Activated T-helper 9 cell treated with anti-CD3 and anti-CD28 coated beads, Interleukin-2, amount 50 U/mL, for 16 hours (primary cell): ENCODE data around the gene NPAS2.

Experiments used
- DNase-seq: peaks from one replicate; pipeline ENCODE4 v3.0.0-alpha.2; 2020; ENCODE audit warnings: low read depth

The NPAS2 gene

GRCh38 chr2:100853909-100854810, 34.2 kb downstream of the NPAS2 start:
- no peak for DNase-seq

DNA sequence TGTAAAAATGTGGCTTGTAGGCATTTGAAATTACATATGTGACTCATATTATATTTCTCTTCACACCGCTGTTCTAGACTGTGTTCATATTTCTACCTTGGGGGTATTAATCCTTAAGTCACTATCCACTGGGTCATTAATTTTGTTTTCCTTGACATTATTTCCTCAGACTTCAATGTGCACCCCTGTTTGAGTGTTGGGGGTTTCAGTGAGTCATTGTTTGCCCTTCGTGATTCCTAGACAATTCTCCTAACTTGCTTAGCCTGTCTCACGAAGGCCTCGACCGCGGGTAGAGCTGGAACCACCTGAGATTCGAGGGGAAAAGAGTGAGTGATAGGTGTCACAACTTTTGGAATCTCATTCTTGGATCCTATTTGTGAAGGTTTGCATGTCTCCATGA, 35.1 kb downstream of the NPAS2 start:
- no peak for DNase-seq

GRCh38 chr2:100855606-100856005, 35.7 kb downstream of the NPAS2 start:
- no peak for DNase-seq

DNA sequence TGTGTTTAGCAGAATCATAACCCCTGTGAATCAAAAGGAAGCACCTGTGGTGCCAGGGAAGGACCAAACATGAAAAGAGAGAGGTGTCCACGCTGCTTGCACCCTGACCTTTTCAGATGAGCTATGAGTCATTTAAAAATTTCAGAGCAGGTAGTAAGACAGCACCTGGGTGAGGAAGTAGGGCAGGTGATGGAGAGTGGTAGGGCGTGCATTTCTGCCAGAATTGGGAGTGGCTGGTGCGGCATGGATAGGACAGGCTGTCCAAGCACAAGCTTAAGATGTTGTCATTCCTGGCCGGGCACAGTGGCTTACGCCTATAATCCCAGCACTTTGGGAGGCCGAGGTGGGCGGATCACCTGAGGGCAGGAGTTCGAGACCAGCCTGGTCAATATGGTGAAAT, 36.8 kb downstream of the NPAS2 start:
- no peak for DNase-seq

DNA sequence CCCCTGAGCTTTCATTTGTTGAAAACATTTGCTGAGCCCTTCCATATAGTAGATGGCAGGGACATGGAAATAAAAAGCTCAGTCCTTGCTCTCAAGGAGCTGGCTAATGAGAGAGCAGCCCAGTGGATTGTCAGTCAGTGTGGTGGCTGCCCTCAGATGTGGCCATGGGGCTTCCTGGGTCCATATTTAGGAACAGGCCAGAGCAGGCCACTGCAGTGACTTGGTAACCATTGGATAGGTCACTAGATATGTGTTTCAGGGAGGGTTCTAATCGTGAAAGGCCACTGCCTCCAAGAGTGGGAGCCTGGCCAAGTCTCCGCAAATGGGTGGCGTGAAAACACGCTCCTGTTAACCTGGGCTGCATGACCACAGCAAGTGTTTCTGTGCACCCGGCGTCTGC, 37.4 kb downstream of the NPAS2 start:
- DNase-seq: no peak

DNA sequence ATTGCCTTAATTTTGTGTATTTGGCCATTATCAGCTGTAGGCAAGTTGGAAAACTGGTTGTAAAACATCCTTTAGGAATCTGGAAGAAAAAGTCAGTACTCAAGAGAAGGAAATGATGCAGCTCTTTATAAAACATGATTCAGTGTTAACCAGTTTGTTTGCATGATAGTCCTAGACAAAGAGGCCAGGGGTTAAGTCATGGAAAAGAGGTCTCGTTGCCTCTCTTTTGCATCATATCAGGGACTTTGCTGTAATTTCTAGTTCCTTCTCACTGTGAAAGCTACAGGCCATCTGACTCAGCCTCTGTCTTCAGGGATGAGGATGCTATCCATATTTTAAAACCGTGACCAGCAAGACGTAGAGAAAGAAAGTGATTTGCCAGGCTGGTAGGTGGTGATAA, 38.0 kb downstream of the NPAS2 start:
- no peak for DNase-seq

GRCh38 chr2:100859902-100860301, 40.0 kb downstream of the NPAS2 start:
- DNase-seq: no peak

DNA sequence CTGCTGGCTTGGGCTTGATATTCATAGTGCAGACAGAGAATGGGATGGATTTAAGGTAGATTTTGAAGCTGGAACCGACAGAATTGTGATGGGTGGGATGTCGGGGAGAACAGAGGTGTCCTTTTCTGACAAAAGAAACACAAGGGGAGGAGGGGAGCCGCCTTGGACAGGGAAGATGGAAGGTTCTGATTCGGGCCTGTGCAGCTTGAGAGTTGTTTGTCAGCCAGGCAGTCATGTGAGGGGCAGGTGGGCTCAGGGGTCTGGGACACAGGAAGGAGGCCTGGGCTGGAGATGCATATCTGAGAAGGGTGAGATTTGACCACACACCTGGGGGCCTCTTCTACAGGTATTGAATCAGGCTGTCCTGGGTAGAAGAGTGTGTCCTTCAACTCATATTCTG, 41.4 kb downstream of the NPAS2 start:
- DNase-seq: no peak

DNA sequence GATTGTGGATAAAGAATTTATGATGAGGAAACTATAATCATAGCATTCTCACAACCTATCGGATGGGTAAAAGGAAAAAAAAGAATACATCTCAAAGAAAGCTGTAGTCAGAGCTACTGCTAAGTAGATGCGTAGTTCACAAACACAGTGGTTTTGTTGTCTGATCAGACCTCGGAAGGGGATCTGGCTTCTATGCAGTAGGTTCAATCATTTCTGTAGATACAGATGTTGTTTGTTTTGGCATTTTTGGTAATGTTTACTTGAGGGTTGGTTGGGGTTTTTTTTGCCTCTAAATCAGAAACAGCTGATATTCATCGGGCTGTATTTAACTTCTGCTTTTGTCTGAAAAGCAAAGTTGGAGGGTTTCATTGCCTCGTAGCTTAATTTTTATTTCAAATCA, 42.1 kb downstream of the NPAS2 start:
- no peak for DNase-seq

GRCh38 chr2:100865816-100866460, 46.0 kb downstream of the NPAS2 start:
- DNase-seq: no peak

DNA sequence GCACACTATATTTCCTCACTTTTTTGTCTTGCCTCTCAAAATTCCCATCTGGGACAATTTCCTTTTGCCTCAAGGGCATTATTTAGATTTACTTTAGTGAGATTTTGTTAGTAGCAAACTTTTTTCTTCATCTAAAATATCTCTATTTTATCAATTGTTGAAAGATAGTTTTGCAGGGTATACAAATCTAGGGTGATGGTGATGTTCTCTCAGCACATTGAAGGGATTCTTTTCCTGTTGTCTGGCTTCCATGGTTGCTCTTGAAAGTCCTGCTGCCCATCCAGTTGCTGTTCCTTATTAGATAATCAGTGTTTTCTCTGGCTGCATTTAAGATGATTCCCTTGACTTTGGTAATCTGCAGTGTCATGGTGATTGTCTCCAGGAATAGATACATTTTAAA, 48.1 kb downstream of the NPAS2 start:
- no peak for DNase-seq

- DNase-seq: no peak
Measured at GRCh38 chr2:100869120-100869519, 49.2 kb downstream of the NPAS2 start.

DNA sequence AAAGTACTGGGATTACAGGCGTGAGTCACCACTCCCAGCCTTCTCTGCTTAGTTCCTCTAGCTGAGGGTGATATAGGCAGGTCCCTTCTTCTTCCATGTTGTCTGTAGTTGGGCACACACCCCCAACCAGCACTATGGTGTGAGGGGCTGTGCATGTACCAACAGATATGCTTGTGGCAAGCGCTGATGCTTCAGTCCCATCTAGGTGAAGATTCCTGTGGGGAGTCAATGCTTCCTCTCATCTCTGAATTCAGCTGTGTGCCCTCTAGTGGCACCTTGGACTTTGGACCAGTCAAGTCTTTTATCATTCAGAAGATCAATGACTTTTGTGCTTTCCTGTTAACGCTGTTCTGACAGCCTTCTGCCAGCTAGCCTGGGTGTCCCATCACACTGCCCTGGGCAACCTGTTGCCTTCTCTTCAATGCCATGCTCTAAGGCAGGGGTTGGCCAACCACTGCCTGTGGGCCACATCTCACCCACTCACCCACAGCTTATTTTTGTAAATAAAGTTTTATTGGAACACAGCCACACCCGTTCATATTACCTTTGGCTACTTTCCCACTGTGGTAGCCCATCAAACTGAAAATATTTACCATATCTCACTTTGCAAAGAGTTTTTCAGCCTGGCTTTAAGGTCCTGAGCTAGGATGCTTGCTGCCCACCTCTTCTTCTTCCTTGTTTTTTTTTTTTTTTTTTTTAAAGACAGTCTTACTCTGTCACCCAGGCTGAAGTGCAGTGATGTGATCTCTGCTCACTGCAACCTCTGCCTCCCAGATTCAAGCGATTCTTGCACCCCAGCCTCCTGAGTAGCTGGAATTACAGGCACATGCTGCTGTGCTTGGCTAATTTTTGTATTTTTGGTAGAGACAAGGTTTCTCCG, 51.0 kb downstream of the NPAS2 start:
- no peak for DNase-seq

DNA sequence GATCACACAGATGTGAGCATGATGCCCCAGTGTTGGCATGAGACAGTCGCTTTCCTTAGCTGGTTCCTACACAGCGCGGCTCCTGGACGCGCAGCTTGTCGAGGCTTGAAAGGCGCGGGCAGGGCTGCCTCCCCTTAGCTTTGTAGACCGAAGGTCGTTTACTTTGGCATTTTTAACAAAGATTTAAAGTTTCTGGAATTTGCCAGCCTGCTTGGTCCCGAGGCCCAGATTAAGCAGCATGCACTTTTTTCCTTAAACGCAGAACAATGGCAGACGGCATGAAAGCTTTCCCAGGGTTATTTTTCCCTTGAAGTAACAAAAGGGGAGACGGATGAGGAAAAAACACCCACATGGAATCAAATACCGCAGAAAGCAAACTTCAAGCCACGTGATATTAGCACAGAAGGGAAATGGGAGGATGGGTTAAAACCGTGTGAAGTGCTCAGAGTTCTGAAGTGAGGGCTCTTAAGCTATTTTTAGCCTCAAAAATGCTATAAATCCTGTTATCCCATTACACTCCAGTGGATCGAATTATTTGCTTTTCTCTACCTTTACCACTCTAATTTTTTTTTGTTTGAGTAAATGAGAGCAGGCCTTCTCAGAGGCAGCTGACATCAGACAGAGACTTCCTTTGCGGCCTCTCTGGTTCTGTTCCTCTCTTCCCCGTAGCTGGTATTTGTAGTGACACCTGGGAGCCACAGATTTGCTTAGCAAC, 55.7 kb downstream of the NPAS2 start:
- DNase-seq: no peak

DNA sequence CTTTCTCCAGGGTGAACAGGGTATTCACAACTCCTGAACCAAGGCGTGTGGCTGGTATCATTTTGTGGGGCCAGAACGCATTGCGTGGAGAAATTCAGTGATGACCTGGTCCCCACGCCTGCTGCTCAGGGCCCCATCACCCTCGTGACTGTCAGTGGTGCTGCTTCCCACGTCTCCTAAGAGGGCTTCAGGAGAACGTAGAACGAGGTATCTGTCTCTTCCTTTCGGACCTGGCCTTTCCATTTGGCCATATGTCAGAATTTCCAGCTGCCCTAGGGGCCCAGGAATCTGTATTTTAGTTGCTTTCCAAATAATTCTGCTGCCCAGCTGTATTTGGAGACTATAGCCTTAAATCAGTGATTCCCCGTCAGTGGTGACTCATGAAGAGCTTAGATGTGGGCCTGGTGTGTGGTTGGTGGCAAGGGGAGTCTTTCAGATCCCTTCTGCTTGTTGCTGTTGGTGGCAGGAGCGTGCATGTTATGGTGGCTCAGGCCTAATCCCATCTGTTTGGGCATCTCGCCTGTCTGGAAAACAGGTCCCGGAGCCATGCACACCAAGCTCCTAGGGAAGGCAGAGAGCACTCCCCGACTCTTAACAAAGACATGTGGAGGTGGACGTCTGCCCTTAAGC, 56.4 kb downstream of the NPAS2 start:
- no peak for DNase-seq

DNA sequence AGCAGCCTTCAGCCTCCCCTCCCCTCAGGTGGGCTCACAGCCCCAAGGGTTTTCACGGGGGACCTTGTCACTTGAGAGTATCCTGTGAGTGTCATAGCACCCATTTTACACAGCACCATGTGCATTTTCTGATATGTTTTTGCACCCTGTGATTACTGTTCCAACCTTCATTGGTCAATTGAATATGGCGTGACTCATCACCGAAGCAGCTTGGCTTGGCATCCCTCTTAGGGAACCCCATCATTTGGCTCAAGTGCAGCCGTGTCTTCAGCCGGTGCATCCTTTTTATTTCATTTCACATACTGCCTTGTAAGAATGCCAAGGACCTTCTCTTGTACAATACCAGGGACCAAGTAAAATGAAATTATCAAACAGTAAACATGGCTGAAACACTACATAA, 57.6 kb downstream of the NPAS2 start:
- no peak for DNase-seq

DNA sequence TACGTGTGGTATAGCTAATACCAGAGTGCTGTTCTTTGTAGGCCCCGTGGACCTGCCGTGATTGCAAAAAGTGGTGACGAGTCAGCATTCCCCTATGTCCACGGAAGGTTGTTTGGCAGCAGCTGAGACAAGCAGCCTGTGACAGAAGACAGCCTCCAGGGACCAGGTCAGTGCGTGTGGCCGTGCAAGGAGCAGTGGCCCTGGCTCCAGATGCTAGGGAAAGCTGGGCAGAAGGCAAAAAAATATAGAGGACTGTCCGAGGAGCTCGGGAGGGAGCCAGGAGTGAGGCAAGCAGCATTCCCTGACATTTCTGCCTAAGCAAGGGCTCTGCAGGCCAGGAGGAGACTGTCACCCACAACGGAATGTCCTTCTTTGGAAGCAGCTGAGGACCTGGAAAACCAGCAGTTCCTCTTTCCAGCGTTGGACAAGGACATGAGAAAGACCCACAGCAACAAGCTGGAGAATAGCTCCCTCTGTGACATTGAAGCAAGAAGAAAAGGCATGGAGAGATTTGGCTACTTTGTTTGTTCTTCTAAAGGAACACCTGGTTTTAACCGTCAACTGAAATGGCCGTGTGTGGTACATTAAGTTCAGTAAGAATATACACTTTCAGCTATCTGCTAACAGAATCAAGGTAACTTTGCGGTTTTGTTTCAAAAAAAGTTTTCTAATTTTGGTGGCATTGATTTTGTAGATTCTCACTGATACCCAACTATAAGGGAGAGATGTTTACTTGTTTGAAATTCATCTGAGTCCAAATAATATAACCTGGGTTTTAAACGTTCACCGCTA, 58.3 kb downstream of the NPAS2 start:
- no peak for DNase-seq

GRCh38 chr2:100879296-100879695, 59.4 kb downstream of the NPAS2 start:
- no peak for DNase-seq

DNA sequence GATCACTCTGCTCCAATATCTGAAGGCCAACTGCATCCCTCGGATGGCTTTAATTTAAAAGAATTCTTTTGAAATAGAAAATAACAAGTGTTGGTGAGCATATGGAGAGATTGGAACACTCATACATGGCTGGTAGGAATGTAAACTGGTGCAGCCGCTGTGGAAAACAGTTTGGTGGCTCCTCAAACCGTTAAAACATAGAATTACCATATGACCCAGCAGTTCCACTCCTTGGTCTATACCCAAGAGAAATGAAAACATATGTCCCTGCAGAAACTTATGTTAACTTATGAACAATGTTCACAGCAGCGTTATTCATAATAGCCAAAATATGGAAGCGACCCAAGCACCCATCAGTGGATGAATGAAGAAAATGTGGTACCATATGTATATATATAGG, 60.1 kb downstream of the NPAS2 start:
- DNase-seq: no peak

DNA sequence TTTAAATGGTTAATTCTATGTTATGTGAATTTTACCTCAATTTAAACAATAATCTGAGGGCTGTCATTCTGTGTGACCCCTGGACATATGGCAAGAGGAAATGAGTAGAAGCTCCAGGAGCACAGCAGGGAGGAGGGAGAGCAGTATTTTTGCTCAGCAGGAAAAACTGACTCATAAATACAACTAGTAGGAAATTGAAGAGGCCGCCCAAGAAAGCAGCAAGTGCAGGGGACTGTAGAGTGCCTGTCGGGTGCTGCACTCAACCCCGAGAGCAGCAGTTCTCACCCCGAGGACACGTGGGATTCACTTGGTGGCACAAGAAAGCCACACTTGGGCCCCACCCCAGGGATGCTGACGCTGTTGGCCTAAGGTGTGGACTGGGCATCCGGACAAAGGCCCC, 60.8 kb downstream of the NPAS2 start:
- no peak for DNase-seq
